ENCODE results near the gene CLEC17A.

CLEC17A gene

GRCh38 chr19:14542711-14543328, 40.1 kb upstream of the CLEC17A start:
- no peaks in the 10 kb centered on the region for H3K27me3 ChIP-seq (replicated peaks)
- H3K36me3 ChIP-seq (replicated peaks): no peaks in the 10 kb centered on the region
- in situ Hi-C loops (cut with HindIII; ENCODE audit: low pct_ligation_motif_present, low sequenced_read_pairs): no loop called here
- DNase-seq: no peak
- no peak overlapping the region for H3K4me3 ChIP-seq (ENCODE audit: low read depth, low read length)
- H3K27ac ChIP-seq: no peak overlapping the region
- TF ChIP-seq CTCF (IDR thresholded peaks at IDR 0.05; ENCODE audit: low read depth, low read length, missing control alignments): no peak

- in situ Hi-C loops (cut with HindIII; ENCODE audit: low pct_ligation_motif_present, low sequenced_read_pairs): no loop called here
- Histone ChIP-seq H3K27me3 (replicated peaks) (no peaks in the 10 kb centered on the region), H3K27ac (no peak overlapping the region), H3K36me3 (replicated peaks) (no peaks in the 10 kb centered on the region), H3K4me3 (ENCODE audit: low read depth, low read length) (no peak overlapping the region)
- TF ChIP-seq CTCF (IDR thresholded peaks at IDR 0.05; ENCODE audit: low read depth, low read length, missing control alignments): no peak
- no peak for DNase-seq
Observed at GRCh38 chr19:14544047-14544446, 38.8 kb upstream of the CLEC17A start.

GRCh38 chr19:14544977-14545715, 37.7 kb upstream of the CLEC17A start:
- Histone ChIP-seq H3K27ac (no peak overlapping the region), H3K4me3 (ENCODE audit: low read depth, low read length) (no peak overlapping the region), H3K27me3 (replicated peaks) (no peaks in the 10 kb centered on the region), H3K36me3 (replicated peaks) (no peaks in the 10 kb centered on the region)
- no peak for DNase-seq
- no peak for TF ChIP-seq CTCF (IDR thresholded peaks at IDR 0.05; ENCODE audit: low read depth, low read length, missing control alignments)
- in situ Hi-C loops (cut with HindIII; ENCODE audit: low pct_ligation_motif_present, low sequenced_read_pairs): no loop called here

- H3K27ac ChIP-seq: no peak overlapping the region
- no peak for DNase-seq
- TF ChIP-seq CTCF (IDR thresholded peaks at IDR 0.05; ENCODE audit: low read depth, low read length, missing control alignments): no peak
- H3K27me3 ChIP-seq (replicated peaks): no peaks in the 10 kb centered on the region
- in situ Hi-C loops (cut with HindIII; ENCODE audit: low pct_ligation_motif_present, low sequenced_read_pairs): no loop called here
- no peaks in the 10 kb centered on the region for H3K36me3 ChIP-seq (replicated peaks)
- H3K4me3 ChIP-seq (ENCODE audit: low read depth, low read length): no peak overlapping the region
Observed at GRCh38 chr19:14545716-14546082, 37.2 kb upstream of the CLEC17A start.

- Histone ChIP-seq H3K36me3 (replicated peaks) (no peaks in the 10 kb centered on the region), H3K27me3 (replicated peaks) (no peaks in the 10 kb centered on the region), H3K27ac (no peak overlapping the region), H3K4me3 (ENCODE audit: low read depth, low read length) (no peak overlapping the region)
- TF ChIP-seq CTCF (IDR thresholded peaks at IDR 0.05; ENCODE audit: low read depth, low read length, missing control alignments): no peak
- no peak for DNase-seq
- in situ Hi-C loops (cut with HindIII; ENCODE audit: low pct_ligation_motif_present, low sequenced_read_pairs): no loop called here
Observed at GRCh38 chr19:14550201-14550754, 32.6 kb upstream of the CLEC17A start.

Data from brain microvascular endothelial cell (primary cell).